ENCODE results near the gene KCNMA1.
A peak's percentile ranks its signal among the peaks of the same experiment; 100 is the strongest.
"Not testable (repeated sequence)": the region's sequence is repeated elsewhere in the genome, so short reads cannot be mapped to it uniquely, and the experiment has no call there.

KCNMA1 gene

GRCh38 chr10:77661100-77661499, 23.5 kb upstream of the KCNMA1 start:
- no peaks in the 10 kb centered on the region for H3K36me3 ChIP-seq (ENCODE audit: control insufficient read depth, insufficient read depth, low read length)
- no peak overlapping the region for H3K4me3 ChIP-seq (replicated peaks; ENCODE audit: low read depth, low read length)
- no peaks in the 10 kb centered on the region for H3K27me3 ChIP-seq (replicated peaks; ENCODE audit: control insufficient read depth, insufficient read depth, low read length)
- DNase-seq (ENCODE audit: extremely low read depth, insufficient read length): no peak
- peak; percentile 30 for TF ChIP-seq CTCF (IDR thresholded peaks at IDR 0.05; ENCODE audit: insufficient read depth, low read length, poor library complexity, severe bottlenecking)

- not testable (repeated sequence) for H3K27me3 ChIP-seq (replicated peaks; ENCODE audit: control insufficient read depth, insufficient read depth, low read length); DNase-seq (ENCODE audit: extremely low read depth, insufficient read length); H3K36me3 ChIP-seq (ENCODE audit: control insufficient read depth, insufficient read depth, low read length); H3K4me3 ChIP-seq (replicated peaks; ENCODE audit: low read depth, low read length)
Measured at GRCh38 chr10:77659046-77659670, 21.6 kb upstream of the KCNMA1 start.

GRCh38 chr10:77653210-77653609, 15.6 kb upstream of the KCNMA1 start:
- Histone ChIP-seq H3K4me3 (replicated peaks; ENCODE audit: low read depth, low read length) (no peak overlapping the region), H3K27me3 (replicated peaks; ENCODE audit: control insufficient read depth, insufficient read depth, low read length) (no peaks in the 10 kb centered on the region), H3K36me3 (ENCODE audit: control insufficient read depth, insufficient read depth, low read length) (no peaks in the 10 kb centered on the region)
- no peak for TF ChIP-seq CTCF (IDR thresholded peaks at IDR 0.05; ENCODE audit: insufficient read depth, low read length, poor library complexity, severe bottlenecking)
- no peak for DNase-seq (ENCODE audit: extremely low read depth, insufficient read length)

GRCh38 chr10:77649333-77650331, 12.0 kb upstream of the KCNMA1 start:
- Histone ChIP-seq H3K4me3 (replicated peaks; ENCODE audit: low read depth, low read length) (no peak overlapping the region), H3K27me3 (replicated peaks; ENCODE audit: control insufficient read depth, insufficient read depth, low read length) (no peaks in the 10 kb centered on the region), H3K36me3 (ENCODE audit: control insufficient read depth, insufficient read depth, low read length) (no peaks in the 10 kb centered on the region)
- no peak for TF ChIP-seq CTCF (IDR thresholded peaks at IDR 0.05; ENCODE audit: insufficient read depth, low read length, poor library complexity, severe bottlenecking)
- no peak for DNase-seq (ENCODE audit: extremely low read depth, insufficient read length)

- H3K4me3 ChIP-seq (replicated peaks; ENCODE audit: low read depth, low read length): no peak overlapping the region
- no peak for DNase-seq (ENCODE audit: extremely low read depth, insufficient read length)
- no peaks in the 10 kb centered on the region for H3K27me3 ChIP-seq (replicated peaks; ENCODE audit: control insufficient read depth, insufficient read depth, low read length)
- no peak for TF ChIP-seq CTCF (IDR thresholded peaks at IDR 0.05; ENCODE audit: insufficient read depth, low read length, poor library complexity, severe bottlenecking)
- H3K36me3 ChIP-seq (ENCODE audit: control insufficient read depth, insufficient read depth, low read length): no peaks in the 10 kb centered on the region
Measured at GRCh38 chr10:77648472-77648871, 10.9 kb upstream of the KCNMA1 start.
